GM18951 (cell line): Measurements from ENCODE around the gene TP53BP1.

Experiments used
- POLR2A ChIP-seq: IDR thresholded peaks from 4 replicates; pipeline ENCODE4 v1.6.1; 2011; ENCODE audit warnings: mild to moderate bottlenecking; ENCODE audit not compliant: insufficient read length, insufficient read depth; ENCODE audit errors: extremely low read depth
- in situ Hi-C: fragments of 300-500 bp; cut with MboI; formaldehyde crosslinking; loops from one replicate; pipeline ENCODE4 v1.12.0; 2022; ENCODE audit warnings: low sequenced_read_pairs, mixed read lengths, inconsistent platforms; ENCODE audit not compliant: unreplicated experiment

The TP53BP1 gene

GRCh38 chr15:43511012-43511885 is 18.3 kb upstream of the TP53BP1 start:
- TF ChIP-seq POLR2A = no peak
- in situ Hi-C loops = no loop called here

GRCh38 chr15:43510200-43511011 is 17.4 kb upstream of the TP53BP1 start:
- in situ Hi-C loops = no loop called here
- TF ChIP-seq POLR2A = peak; percentile 50

- TF ChIP-seq POLR2A = no peak
- in situ Hi-C loops = no loop called here
Observed at GRCh38 chr15:43509660-43510199, 16.8 kb upstream of the TP53BP1 start.

- no peak for TF ChIP-seq POLR2A
- in situ Hi-C loops = no loop called here
Observed at GRCh38 chr15:43508991-43509659, 16.2 kb upstream of the TP53BP1 start.

- no peak for TF ChIP-seq POLR2A
- in situ Hi-C loops = no loop called here
Observed at GRCh38 chr15:43508421-43508820, 15.5 kb upstream of the TP53BP1 start.

GRCh38 chr15:43505738-43506137 is 12.8 kb upstream of the TP53BP1 start:
- no peak for TF ChIP-seq POLR2A
- in situ Hi-C loops = no loop called here

- TF ChIP-seq POLR2A = no peak
- in situ Hi-C loops = no loop called here
Observed at GRCh38 chr15:43499635-43500034, 6.7 kb upstream of the TP53BP1 start.

- in situ Hi-C loops = no loop called here
Observed at GRCh38 chr15:43498990-43499389, 6.0 kb upstream of the TP53BP1 start.

GRCh38 chr15:43493703-43494472 is 932 bp upstream of the TP53BP1 start:
- in situ Hi-C loops = no loop called here

More at GRCh38 chr15:43498990-43499389, 6.0 kb upstream of the TP53BP1 start:
- TF ChIP-seq POLR2A = no peak

GRCh38 chr15:43492266-43492665 is 690 bp downstream of the TP53BP1 start:
- no peak for TF ChIP-seq POLR2A
- in situ Hi-C loops = no loop called here

More at GRCh38 chr15:43493703-43494472, 932 bp upstream of the TP53BP1 start:
- no peak for TF ChIP-seq POLR2A

- TF ChIP-seq POLR2A = no peak
- in situ Hi-C loops = no loop called here
Observed at GRCh38 chr15:43489191-43489590, 3.8 kb downstream of the TP53BP1 start.

- in situ Hi-C loops = no loop called here
- TF ChIP-seq POLR2A = no peak
Observed at GRCh38 chr15:43488790-43489189, 4.2 kb downstream of the TP53BP1 start.
